ENCODE data around the gene DTNBP1. TPM values are rescaled to one million over a fixed set of nuclear protein-coding genes. Genes with fewer than 3 reads are reported as not detected.
A peak's percentile ranks its signal among the peaks of the same experiment; 100 is the strongest.

Gene DTNBP1
- total and polyA plus RNA-seq, 2 of the 13 experiments (the other 11 are each of a cell fraction or from before 2014, with no cell fraction given): 6.6 to 19.1 TPM

DNA sequence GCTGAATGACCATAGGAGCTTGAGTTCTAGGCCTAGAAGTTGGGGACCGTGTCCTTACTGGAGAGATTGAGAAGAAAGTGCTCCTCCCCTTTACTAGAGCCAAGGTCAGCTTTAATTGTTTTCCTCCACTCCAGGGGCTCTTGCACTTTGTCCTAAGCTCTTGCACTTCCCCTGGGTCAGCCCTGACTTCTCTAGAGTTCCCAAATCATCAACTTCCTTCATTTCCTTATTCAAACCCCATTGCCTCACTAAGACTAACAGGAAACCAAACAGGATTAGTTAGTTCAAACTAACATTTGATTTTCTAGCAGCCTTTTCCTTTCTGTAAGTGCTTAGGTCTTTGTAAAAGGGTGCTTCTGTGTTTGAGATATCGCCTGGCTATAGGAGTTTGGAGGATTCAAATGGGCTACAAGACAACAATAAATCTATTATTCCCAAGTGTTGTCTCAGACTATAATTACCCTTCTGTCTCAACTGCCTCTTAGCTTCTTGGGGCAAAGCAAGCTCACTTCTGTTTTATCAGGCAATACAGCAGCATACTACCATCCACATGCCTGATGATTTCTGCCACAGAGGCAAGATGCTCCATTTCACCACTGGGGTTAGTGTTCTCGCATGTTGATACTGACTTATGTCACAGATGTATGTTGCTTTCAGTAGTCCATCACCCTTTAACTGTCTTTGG, 12.8 kb upstream of the DTNBP1 start:
- ATAC-seq (no peak; the same call in 2 of the 3 replicates), DNase-seq (ENCODE audit: low spot score) (no peak), FAIRE-seq (peak; percentile 8)
- Histone ChIP-seq H3K9me3 (ENCODE audit: low read length) (no peaks in the 10 kb centered on the region), H4K20me1 (ENCODE audit: insufficient read depth, low read length) (no peaks in the 10 kb centered on the region), H3K4me1 (ENCODE audit: insufficient read depth, low read length) (peaks cover 15% of the 10 kb centered on the region), H3K9ac (ENCODE audit: insufficient read depth, low read depth, low read length) (no peak overlapping the region), H3K4me3 (replicated peaks in 1 of 3; ENCODE audit: insufficient read depth in 1 of 3, low read depth in 2 of 3, low read length in 3 of 3) (no peak overlapping the region), H3K27ac (ENCODE audit: extremely low read length, insufficient read depth, low read length) (no peak overlapping the region), H3K27me3 (ENCODE audit: control insufficient read depth in 1 of 2, insufficient read depth in 2 of 2, low read length in 2 of 2) (peaks cover 2 to 9% of the 10 kb centered on the region in 2 experiments; a peak in 3 of 5 replicates), H2AFZ (ENCODE audit: low read length) (no peak overlapping the region), H3K79me2 (ENCODE audit: insufficient read depth, low read length) (no peaks in the 10 kb centered on the region), H3K4me2 (ENCODE audit: low read depth, low read length) (no peak overlapping the region), H3K36me3 (replicated peaks in 1 of 2; ENCODE audit: control insufficient read depth in 1 of 2, insufficient read depth in 2 of 2, low read length in 2 of 2) (no peaks in the 10 kb centered on the region)
- ChIA-PET POLR2A (no interaction called here), CTCF (ENCODE audit: low intra/inter-chr PET ratio, low total read pairs) (no interaction called here)
- TF ChIP-seq ZNF614 (CRISPR knock-in tag; IDR thresholded peaks at IDR 0.05; ENCODE audit: borderline replicate concordance): no peak
- no peak for TF ChIP-seq SOX13 (IDR thresholded peaks at IDR 0.05)
- 0 out of 4 replicates have a peak, but pooled peaks of 1 of the 2 experiments have one; percentile 9 for TF ChIP-seq SOX13 (CRISPR knock-in tag; conservative IDR thresholded peaks at IDR 0.05 in 1 of 2, IDR thresholded peaks at IDR 0.05 in 1 of 2)
- intact Hi-C loops (cut with micrococcal nuclease; ENCODE audit: unreplicated experiment) (no loop called here), in situ Hi-C loops (cut with HindIII; ENCODE audit: extremely low pct_ligation_motif_present, low pct_unique_long_range_greater_than_20kb) (no loop called here)
- 35% methylated on average over 3 of the region's 3 CpGs for WGBS (ENCODE audit: low lambda C conversion rate)
- BruUV-seq (replicated peaks): no TSS peak

DNA sequence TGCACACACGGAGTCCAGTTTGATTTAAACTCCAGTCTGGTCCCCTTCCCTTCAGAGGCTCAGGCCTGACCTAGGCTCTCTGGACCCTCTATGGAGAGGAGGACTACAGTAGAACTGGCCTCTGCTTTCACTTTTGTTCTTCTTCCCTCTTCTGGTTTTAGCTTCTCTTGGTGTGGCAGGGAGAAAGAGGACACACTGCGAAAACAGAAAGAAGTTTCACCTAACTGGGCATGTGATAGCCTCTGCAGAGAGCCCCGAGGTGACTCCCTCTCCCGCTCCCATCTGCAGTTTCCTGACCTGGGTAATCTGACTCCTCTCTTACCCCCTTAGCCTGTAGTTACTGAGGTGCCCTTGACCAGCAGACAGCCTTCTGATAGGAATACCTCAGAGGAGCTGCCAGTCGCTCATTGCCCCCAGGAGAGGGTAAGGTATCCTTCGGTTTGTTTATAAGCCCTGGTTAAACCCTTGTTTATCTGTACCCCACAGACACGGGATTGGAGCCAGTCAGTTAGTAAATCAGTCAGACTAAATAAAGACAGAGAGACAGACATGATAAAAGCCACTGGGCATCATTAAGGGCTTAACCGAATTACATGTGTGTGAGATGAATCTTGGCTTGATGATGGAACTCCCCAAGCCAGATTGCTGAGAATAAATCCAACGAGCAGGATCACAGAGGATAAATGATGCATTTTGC, 12.0 kb upstream of the DTNBP1 start:
- H3K9me3 ChIP-seq (ENCODE audit: low read length): no peaks in the 10 kb centered on the region
- no peaks in the 10 kb centered on the region for H3K36me3 ChIP-seq (replicated peaks in 1 of 2; ENCODE audit: control insufficient read depth in 1 of 2, insufficient read depth in 2 of 2, low read length in 2 of 2)
- ATAC-seq (peak; percentile 77), FAIRE-seq (no peak), DNase-seq (ENCODE audit: low spot score) (no peak)
- peaks cover 15% of the 10 kb centered on the region for H3K4me1 ChIP-seq (ENCODE audit: insufficient read depth, low read length)
- no TSS peak for BruUV-seq (replicated peaks)
- no peaks in the 10 kb centered on the region for H3K79me2 ChIP-seq (ENCODE audit: insufficient read depth, low read length)
- in situ Hi-C loops (cut with HindIII; ENCODE audit: extremely low pct_ligation_motif_present, low pct_unique_long_range_greater_than_20kb) (no loop called here), intact Hi-C loops (cut with micrococcal nuclease; ENCODE audit: unreplicated experiment) (no loop called here)
- H3K9ac ChIP-seq (ENCODE audit: insufficient read depth, low read depth, low read length): no peak overlapping the region
- CTCF ChIA-PET (ENCODE audit: low intra/inter-chr PET ratio, low total read pairs): no interaction called here
- TF ChIP-seq MED13 (CRISPR knock-in tag; IDR thresholded peaks at IDR 0.05) (no peak), PCBP2 (optimal IDR thresholded peaks at IDR 0.05; ENCODE audit: low read depth, low read length, poor library complexity, severe bottlenecking) (no peak), BHLHE40 (IDR thresholded peaks at IDR 0.05; ENCODE audit: low read length) (no peak), ZSCAN31 (CRISPR knock-in tag; IDR thresholded peaks at IDR 0.05; ENCODE audit: low read depth) (no peak), AGO2 (optimal IDR thresholded peaks at IDR 0.05; ENCODE audit: low read depth, low read length) (no peak), RFXANK (CRISPR knock-in tag; IDR thresholded peaks at IDR 0.05) (no peak), GZF1 (CRISPR knock-in tag; IDR thresholded peaks at IDR 0.05) (no peak), MZF1 (CRISPR knock-in tag; IDR thresholded peaks at IDR 0.05; ENCODE audit: borderline replicate concordance) (no peak), ZNF891 (CRISPR knock-in tag; IDR thresholded peaks at IDR 0.05) (no peak), ZNF3 (CRISPR knock-in tag; IDR thresholded peaks at IDR 0.05) (no peak)
- 47% methylated on average over 9 of the region's 9 CpGs for WGBS (ENCODE audit: low lambda C conversion rate)
- H4K20me1 ChIP-seq (ENCODE audit: insufficient read depth, low read length): no peaks in the 10 kb centered on the region
- H2AFZ ChIP-seq (ENCODE audit: low read length): no peak overlapping the region
- H3K4me2 ChIP-seq (ENCODE audit: low read depth, low read length): no peak overlapping the region
- no peak overlapping the region for H3K27ac ChIP-seq (ENCODE audit: extremely low read length, insufficient read depth, low read length)
- peaks cover 2 to 9% of the 10 kb centered on the region in 2 experiments; a peak in 3 of 5 replicates for H3K27me3 ChIP-seq (ENCODE audit: control insufficient read depth in 1 of 2, insufficient read depth in 2 of 2, low read length in 2 of 2)
- POLR2A ChIA-PET: no interaction called here
- H3K4me3 ChIP-seq (replicated peaks in 1 of 3; ENCODE audit: insufficient read depth in 1 of 3, low read depth in 2 of 3, low read length in 3 of 3): no peak overlapping the region

Data from HepG2 (cell line).